WTC11 (cell line): ENCODE data around the gene EBLN2. TPM values are rescaled to one million over a fixed set of nuclear protein-coding genes. Genes with fewer than 3 reads are reported as not detected.
A peak's percentile ranks its signal among the peaks of the same experiment; 100 is the strongest.

Experiments
- ATAC-seq: fragments of 200-7000 bp; cut with Tn5 transposase; 2 replicates; pipeline ENCODE4 v1.10.0; 2021; ENCODE audit warnings: mild to moderate bottlenecking, moderate library complexity
- CTCF ChIA-PET: fragments of 300-600 bp; sonication (Branson Sonifier 250); formaldehyde crosslinking; loops from one replicate; lab custom pipeline; 2021; ENCODE audit warnings: antibody characterized with exemption; lab: Charles Lee
- POLR2A ChIA-PET: fragments of 350-600 bp; sonication (Branson Sonifier 250); formaldehyde crosslinking; loops from one replicate; lab custom pipeline; 2021; ENCODE audit warnings: antibody characterized with exemption; lab: Charles Lee
- DNase-seq: peaks from one replicate; pipeline ENCODE4 v3.0.0; 2021; ENCODE audit warnings: low spot score
- H3K27ac Mint-ChIP-seq: 2 replicates; pipeline ENCODE4 v1.8.0; 2021; ENCODE audit warnings: mixed read lengths
- H3K27me3 Mint-ChIP-seq: 2 replicates; pipeline ENCODE4 v1.8.0; 2021; ENCODE audit warnings: low read depth, mild to moderate bottlenecking, moderate library complexity, mixed read lengths
- H3K36me3 Mint-ChIP-seq: 2 replicates; pipeline ENCODE4 v1.8.0; 2021; ENCODE audit warnings: mixed read lengths
- H3K4me1 Mint-ChIP-seq: 2 replicates; pipeline ENCODE4 v1.8.0; 2022; ENCODE audit warnings: mixed read lengths
- H3K4me3 Mint-ChIP-seq: 2 replicates; pipeline ENCODE4 v1.8.0; 2021; ENCODE audit warnings: mild to moderate bottlenecking, moderate library complexity, mixed read lengths
- H3K9me3 Mint-ChIP-seq: 2 replicates; pipeline ENCODE4 v1.8.0; 2021; ENCODE audit warnings: mixed read lengths
- ELF4 ChIP-seq: sonication (generic); formaldehyde crosslinking; IDR thresholded peaks from 2 replicates; pipeline ENCODE4 v1.8.1; 2022; ENCODE audit warnings: low read depth, mild to moderate bottlenecking, moderate library complexity, missing genetic modification reagents
- FOXK1 ChIP-seq: sonication (generic); formaldehyde crosslinking; IDR thresholded peaks from 2 replicates; pipeline ENCODE4 v1.8.0; 2022; ENCODE audit warnings: mild to moderate bottlenecking, moderate library complexity, missing genetic modification reagents
- FOXP1 ChIP-seq: sonication (generic); formaldehyde crosslinking; IDR thresholded peaks from 2 replicates; pipeline ENCODE4 v1.8.0; 2022; ENCODE audit warnings: missing genetic modification reagents, mild to moderate bottlenecking, moderate library complexity, borderline replicate concordance
- OVOL2 ChIP-seq: fragments of 250-450 bp; sonication (Bioruptor Pico); IDR thresholded peaks from 2 replicates; pipeline ENCODE4 v1.9.0; 2021; ENCODE audit warnings: mild to moderate bottlenecking, borderline replicate concordance
- RELA ChIP-seq: sonication (generic); formaldehyde crosslinking; IDR thresholded peaks from 2 replicates; pipeline ENCODE4 v1.8.1; 2022; ENCODE audit warnings: missing genetic modification reagents, mild to moderate bottlenecking, borderline replicate concordance
- SMAD3 ChIP-seq: sonication (generic); formaldehyde crosslinking; IDR thresholded peaks from 2 replicates; pipeline ENCODE4 v1.8.0; 2022; ENCODE audit warnings: missing genetic modification reagents, mild to moderate bottlenecking, borderline replicate concordance
- SMAD4 ChIP-seq: sonication (generic); formaldehyde crosslinking; IDR thresholded peaks from 2 replicates; pipeline ENCODE4 v1.8.0; 2022; ENCODE audit warnings: mild to moderate bottlenecking, missing genetic modification reagents
- ZBTB21 ChIP-seq: sonication (generic); formaldehyde crosslinking; IDR thresholded peaks from 2 replicates; pipeline ENCODE4 v1.8.1; 2023; ENCODE audit warnings: mild to moderate bottlenecking, missing genetic modification reagents, borderline replicate concordance
- ZNF121 ChIP-seq: sonication (generic); formaldehyde crosslinking; IDR thresholded peaks from 2 replicates; pipeline ENCODE4 v1.8.0; 2023; ENCODE audit warnings: missing genetic modification reagents
- ZNF416 ChIP-seq: fragments of 250-450 bp; sonication (Bioruptor Pico); IDR thresholded peaks from 2 replicates; pipeline ENCODE4 v1.9.0; 2021; ENCODE audit warnings: mild to moderate bottlenecking, inconsistent platforms
- total RNA-seq: library from RNA; stranded (reverse); gene quantifications from 3 replicates; pipeline ENCODE4 v1.2.3, GENCODE V29; 2021
- TF ChIP-seq, protein P1 (sequence below): sonication (generic); formaldehyde crosslinking; IDR thresholded peaks from 2 replicates; pipeline ENCODE4 v1.8.0; 2022; ENCODE audit warnings: mild to moderate bottlenecking, missing genetic modification reagents
- TF ChIP-seq, protein P2 (sequence below): fragments of 250-450 bp; sonication (Bioruptor Pico); IDR thresholded peaks from 2 replicates; pipeline ENCODE4 v1.9.0; 2021; ENCODE audit warnings: mild to moderate bottlenecking
- TF ChIP-seq, protein P3 (sequence below): sonication (generic); formaldehyde crosslinking; conservative IDR thresholded peaks from 2 replicates; pipeline ENCODE4 v1.8.1; 2022; ENCODE audit warnings: mild to moderate bottlenecking, missing genetic modification reagents
- TF ChIP-seq, protein P4 (sequence below): sonication (generic); formaldehyde crosslinking; IDR thresholded peaks from 2 replicates; pipeline ENCODE4 v1.8.1; 2023; ENCODE audit warnings: mild to moderate bottlenecking, missing genetic modification reagents, moderate library complexity
- TF ChIP-seq, protein P5 (sequence below): sonication (generic); formaldehyde crosslinking; IDR thresholded peaks from 2 replicates; pipeline ENCODE4 v1.8.1; 2023; ENCODE audit warnings: mild to moderate bottlenecking, missing genetic modification reagents
- TF ChIP-seq, protein P6 (sequence below): fragments of 250-450 bp; sonication (Bioruptor Pico); IDR thresholded peaks from 2 replicates; pipeline ENCODE4 v1.9.0; 2021; ENCODE audit warnings: mild to moderate bottlenecking
- TF ChIP-seq, protein P7 (sequence below): sonication (generic); formaldehyde crosslinking; IDR thresholded peaks from 2 replicates; pipeline ENCODE4 v1.8.0; 2023; ENCODE audit warnings: mild to moderate bottlenecking, missing genetic modification reagents

Gene EBLN2
- total RNA-seq, 1 experiment from 2014 or later: 4.3 TPM

DNA sequence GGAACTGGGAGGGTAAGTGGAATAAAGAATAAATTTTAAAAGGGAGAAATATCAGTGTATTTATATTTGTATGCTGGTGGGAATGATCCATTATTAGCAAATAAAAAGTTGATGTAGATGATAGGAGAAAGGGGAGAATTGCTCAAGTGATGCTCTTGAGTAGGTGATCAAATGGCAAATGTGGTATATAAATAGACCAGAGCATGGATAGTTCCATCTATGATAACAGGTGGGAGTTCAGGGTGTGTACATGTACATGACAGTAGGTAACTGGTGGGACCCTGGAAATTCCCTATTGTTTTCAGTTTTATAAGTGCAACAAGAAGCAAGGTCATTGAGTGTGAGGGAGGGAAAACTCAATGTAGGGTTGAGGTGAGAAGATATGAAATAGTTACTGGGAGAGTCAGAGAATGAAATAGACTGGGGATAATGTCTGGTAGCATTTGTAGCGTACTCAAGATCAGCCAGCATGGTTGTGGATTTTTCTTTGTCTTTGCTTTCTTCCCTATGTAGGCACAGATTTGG lies 31.3 kb upstream of the EBLN2 start:
- H3K4me1 Mint-ChIP-seq: peaks cover 65% of the 10 kb centered on the region
- no peak for TF ChIP-seq FOXP1 (CRISPR knock-in tag)
- no peak for TF ChIP-seq RELA (CRISPR knock-in tag)
- TF ChIP-seq, protein P1, sequence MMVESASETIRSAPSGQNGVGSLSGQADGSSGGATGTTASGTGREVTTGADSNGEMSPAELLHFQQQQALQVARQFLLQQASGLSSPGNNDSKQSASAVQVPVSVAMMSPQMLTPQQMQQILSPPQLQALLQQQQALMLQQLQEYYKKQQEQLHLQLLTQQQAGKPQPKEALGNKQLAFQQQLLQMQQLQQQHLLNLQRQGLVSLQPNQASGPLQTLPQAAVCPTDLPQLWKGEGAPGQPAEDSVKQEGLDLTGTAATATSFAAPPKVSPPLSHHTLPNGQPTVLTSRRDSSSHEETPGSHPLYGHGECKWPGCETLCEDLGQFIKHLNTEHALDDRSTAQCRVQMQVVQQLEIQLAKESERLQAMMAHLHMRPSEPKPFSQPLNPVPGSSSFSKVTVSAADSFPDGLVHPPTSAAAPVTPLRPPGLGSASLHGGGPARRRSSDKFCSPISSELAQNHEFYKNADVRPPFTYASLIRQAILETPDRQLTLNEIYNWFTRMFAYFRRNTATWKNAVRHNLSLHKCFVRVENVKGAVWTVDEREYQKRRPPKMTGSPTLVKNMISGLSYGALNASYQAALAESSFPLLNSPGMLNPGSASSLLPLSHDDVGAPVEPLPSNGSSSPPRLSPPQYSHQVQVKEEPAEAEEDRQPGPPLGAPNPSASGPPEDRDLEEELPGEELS (CRISPR knock-in tag): no peak
- TF ChIP-seq ZBTB21 (CRISPR knock-in tag): no peak
- no peak for TF ChIP-seq SMAD3 (CRISPR knock-in tag)
- TF ChIP-seq OVOL2: no peak
- TF ChIP-seq ZNF121 (CRISPR knock-in tag): no peak
- H3K4me3 Mint-ChIP-seq: no peak overlapping the region
- H3K27me3 Mint-ChIP-seq: no peaks in the 10 kb centered on the region
- H3K27ac Mint-ChIP-seq: peak overlapping the region; percentile 57
- DNase-seq (no peak), ATAC-seq (no peak)
- H3K9me3 Mint-ChIP-seq: no peaks in the 10 kb centered on the region
- H3K36me3 Mint-ChIP-seq: no peaks in the 10 kb centered on the region; the same call in 1 of the 2 replicates
- POLR2A ChIA-PET: no interaction called here
- CTCF ChIA-PET: interaction anchor here (1.2 kb wide), 1 partner anchor 137 kb away, joined by 3 read pairs; no protein-coding TSS in a partner anchor

DNA sequence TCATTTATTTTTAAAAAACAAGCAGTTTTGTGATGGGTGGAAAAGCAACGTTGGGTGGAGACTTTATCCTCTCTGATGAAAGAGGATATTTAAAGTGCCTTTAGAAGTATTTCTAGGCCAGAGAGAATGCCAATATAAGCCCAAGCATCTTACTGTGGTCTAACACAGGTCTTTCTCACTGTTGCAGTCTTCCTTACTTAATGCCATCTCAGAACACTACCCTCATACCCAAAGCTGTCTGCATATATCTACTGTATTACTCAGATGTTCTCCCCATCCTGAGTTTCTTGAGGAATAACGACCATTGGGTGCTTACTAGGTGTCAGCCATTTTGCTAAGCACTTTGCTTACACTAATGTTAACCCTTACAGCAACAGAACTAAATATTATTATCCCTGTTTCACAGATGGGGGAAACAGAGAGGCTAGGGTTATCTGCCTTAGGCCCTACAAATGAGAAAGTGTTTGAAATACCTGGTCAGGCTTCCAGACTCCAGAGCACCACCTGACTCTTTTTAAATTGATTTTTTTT lies 29.8 kb upstream of the EBLN2 start:
- H3K4me1 Mint-ChIP-seq: peaks cover 62% of the 10 kb centered on the region
- ATAC-seq: no peak
- H3K27me3 Mint-ChIP-seq: no peaks in the 10 kb centered on the region
- no peak for DNase-seq
- H3K27ac Mint-ChIP-seq: no peak overlapping the region
- ChIA-PET POLR2A (no interaction called here), CTCF (interaction anchor here (1.2 kb wide), 1 partner anchor 139 kb away, joined by 3 read pairs; no protein-coding TSS in a partner anchor)
- no peaks in the 10 kb centered on the region; the same call in 1 of the 2 replicates for H3K36me3 Mint-ChIP-seq
- TF ChIP-seq FOXK1 (CRISPR knock-in tag) (no peak), SMAD4 (CRISPR knock-in tag) (no peak), FOXP1 (CRISPR knock-in tag) (no peak)
- H3K4me3 Mint-ChIP-seq: no peak overlapping the region
- H3K9me3 Mint-ChIP-seq: no peaks in the 10 kb centered on the region

DNA sequence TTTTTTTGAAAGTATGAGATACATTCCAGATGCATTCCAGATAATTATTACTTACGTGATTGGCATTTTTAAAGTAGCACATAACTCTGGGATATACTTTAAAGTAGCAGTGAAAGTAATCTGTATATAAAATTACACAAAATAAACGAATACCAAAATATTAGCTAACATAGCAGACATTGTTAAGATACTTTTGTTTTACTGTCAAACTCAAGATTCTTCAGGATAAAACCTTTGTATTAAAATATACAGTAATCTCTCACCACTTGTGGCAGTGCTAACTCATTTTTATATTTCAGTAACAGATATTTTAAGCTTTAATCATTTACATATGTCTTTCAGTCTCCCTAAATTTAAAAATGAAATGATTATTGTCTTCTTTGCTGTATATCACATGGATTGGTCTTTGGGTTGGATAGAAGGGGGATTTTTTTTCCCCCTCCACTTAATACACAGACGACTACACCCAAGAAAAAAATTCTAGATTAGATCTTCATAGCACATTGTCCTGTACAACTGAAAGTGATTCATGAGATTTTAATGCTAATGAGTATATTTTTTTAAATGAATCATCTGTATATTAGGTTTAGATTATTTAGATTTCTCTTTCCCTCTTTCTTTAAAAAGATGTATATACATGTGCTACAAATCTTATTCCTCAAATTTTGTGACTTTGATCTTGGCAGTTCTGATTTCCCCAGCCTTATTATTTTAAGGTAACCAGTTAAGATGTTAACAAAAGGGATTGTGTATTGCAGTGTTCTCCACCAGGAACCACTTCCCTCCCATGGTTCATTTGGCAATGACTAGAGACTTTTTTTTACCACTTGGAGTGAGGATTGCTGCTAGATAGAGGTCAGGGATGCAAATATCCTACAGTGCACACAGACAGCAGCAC lies 24.5 kb upstream of the EBLN2 start:
- H3K27ac Mint-ChIP-seq: peak overlapping the region; percentile 77; the same call in 1 of the 2 replicates
- peaks cover 81% of the 10 kb centered on the region for H3K4me1 Mint-ChIP-seq
- CTCF ChIA-PET: no interaction called here
- POLR2A ChIA-PET: interaction anchor here (0.5 to 0.6 kb wide), 2 partner anchors 98 to 426 kb away, joined by 3 to 7 read pairs; no protein-coding TSS in a partner anchor
- H3K4me3 Mint-ChIP-seq: no peak overlapping the region
- H3K27me3 Mint-ChIP-seq: no peaks in the 10 kb centered on the region
- DNase-seq (no peak), ATAC-seq (peak; percentile 77)
- no peaks in the 10 kb centered on the region for H3K36me3 Mint-ChIP-seq
- H3K9me3 Mint-ChIP-seq: no peaks in the 10 kb centered on the region
- TF ChIP-seq, protein P2, sequence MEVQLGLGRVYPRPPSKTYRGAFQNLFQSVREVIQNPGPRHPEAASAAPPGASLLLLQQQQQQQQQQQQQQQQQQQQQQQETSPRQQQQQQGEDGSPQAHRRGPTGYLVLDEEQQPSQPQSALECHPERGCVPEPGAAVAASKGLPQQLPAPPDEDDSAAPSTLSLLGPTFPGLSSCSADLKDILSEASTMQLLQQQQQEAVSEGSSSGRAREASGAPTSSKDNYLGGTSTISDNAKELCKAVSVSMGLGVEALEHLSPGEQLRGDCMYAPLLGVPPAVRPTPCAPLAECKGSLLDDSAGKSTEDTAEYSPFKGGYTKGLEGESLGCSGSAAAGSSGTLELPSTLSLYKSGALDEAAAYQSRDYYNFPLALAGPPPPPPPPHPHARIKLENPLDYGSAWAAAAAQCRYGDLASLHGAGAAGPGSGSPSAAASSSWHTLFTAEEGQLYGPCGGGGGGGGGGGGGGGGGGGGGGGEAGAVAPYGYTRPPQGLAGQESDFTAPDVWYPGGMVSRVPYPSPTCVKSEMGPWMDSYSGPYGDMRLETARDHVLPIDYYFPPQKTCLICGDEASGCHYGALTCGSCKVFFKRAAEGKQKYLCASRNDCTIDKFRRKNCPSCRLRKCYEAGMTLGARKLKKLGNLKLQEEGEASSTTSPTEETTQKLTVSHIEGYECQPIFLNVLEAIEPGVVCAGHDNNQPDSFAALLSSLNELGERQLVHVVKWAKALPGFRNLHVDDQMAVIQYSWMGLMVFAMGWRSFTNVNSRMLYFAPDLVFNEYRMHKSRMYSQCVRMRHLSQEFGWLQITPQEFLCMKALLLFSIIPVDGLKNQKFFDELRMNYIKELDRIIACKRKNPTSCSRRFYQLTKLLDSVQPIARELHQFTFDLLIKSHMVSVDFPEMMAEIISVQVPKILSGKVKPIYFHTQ (CRISPR knock-in tag): no peak
- TF ChIP-seq, protein P3, sequence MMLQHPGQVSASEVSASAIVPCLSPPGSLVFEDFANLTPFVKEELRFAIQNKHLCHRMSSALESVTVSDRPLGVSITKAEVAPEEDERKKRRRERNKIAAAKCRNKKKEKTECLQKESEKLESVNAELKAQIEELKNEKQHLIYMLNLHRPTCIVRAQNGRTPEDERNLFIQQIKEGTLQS (CRISPR knock-in tag): no peak
- TF ChIP-seq, protein P4, sequence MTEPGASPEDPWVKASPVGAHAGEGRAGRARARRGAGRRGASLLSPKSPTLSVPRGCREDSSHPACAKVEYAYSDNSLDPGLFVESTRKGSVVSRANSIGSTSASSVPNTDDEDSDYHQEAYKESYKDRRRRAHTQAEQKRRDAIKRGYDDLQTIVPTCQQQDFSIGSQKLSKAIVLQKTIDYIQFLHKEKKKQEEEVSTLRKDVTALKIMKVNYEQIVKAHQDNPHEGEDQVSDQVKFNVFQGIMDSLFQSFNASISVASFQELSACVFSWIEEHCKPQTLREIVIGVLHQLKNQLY: no peak
- TF ChIP-seq, protein P5, sequence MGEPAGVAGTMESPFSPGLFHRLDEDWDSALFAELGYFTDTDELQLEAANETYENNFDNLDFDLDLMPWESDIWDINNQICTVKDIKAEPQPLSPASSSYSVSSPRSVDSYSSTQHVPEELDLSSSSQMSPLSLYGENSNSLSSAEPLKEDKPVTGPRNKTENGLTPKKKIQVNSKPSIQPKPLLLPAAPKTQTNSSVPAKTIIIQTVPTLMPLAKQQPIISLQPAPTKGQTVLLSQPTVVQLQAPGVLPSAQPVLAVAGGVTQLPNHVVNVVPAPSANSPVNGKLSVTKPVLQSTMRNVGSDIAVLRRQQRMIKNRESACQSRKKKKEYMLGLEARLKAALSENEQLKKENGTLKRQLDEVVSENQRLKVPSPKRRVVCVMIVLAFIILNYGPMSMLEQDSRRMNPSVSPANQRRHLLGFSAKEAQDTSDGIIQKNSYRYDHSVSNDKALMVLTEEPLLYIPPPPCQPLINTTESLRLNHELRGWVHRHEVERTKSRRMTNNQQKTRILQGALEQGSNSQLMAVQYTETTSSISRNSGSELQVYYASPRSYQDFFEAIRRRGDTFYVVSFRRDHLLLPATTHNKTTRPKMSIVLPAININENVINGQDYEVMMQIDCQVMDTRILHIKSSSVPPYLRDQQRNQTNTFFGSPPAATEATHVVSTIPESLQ (CRISPR knock-in tag): no peak
- no peak for TF ChIP-seq FOXK1 (CRISPR knock-in tag)
- TF ChIP-seq ELF4 (CRISPR knock-in tag): no peak
- TF ChIP-seq, protein P6, sequence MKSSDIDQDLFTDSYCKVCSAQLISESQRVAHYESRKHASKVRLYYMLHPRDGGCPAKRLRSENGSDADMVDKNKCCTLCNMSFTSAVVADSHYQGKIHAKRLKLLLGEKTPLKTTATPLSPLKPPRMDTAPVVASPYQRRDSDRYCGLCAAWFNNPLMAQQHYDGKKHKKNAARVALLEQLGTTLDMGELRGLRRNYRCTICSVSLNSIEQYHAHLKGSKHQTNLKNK (CRISPR knock-in tag): no peak
- no peak for TF ChIP-seq ZNF416
- TF ChIP-seq, protein P7, sequence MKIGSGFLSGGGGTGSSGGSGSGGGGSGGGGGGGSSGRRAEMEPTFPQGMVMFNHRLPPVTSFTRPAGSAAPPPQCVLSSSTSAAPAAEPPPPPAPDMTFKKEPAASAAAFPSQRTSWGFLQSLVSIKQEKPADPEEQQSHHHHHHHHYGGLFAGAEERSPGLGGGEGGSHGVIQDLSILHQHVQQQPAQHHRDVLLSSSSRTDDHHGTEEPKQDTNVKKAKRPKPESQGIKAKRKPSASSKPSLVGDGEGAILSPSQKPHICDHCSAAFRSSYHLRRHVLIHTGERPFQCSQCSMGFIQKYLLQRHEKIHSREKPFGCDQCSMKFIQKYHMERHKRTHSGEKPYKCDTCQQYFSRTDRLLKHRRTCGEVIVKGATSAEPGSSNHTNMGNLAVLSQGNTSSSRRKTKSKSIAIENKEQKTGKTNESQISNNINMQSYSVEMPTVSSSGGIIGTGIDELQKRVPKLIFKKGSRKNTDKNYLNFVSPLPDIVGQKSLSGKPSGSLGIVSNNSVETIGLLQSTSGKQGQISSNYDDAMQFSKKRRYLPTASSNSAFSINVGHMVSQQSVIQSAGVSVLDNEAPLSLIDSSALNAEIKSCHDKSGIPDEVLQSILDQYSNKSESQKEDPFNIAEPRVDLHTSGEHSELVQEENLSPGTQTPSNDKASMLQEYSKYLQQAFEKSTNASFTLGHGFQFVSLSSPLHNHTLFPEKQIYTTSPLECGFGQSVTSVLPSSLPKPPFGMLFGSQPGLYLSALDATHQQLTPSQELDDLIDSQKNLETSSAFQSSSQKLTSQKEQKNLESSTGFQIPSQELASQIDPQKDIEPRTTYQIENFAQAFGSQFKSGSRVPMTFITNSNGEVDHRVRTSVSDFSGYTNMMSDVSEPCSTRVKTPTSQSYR (CRISPR knock-in tag): no peak
